ENCODE data around the gene XYLT1.
"Not testable (repeated sequence)": the region's sequence is repeated elsewhere in the genome, so short reads cannot be mapped to it uniquely, and the experiment has no call there.

The XYLT1 gene

DNA sequence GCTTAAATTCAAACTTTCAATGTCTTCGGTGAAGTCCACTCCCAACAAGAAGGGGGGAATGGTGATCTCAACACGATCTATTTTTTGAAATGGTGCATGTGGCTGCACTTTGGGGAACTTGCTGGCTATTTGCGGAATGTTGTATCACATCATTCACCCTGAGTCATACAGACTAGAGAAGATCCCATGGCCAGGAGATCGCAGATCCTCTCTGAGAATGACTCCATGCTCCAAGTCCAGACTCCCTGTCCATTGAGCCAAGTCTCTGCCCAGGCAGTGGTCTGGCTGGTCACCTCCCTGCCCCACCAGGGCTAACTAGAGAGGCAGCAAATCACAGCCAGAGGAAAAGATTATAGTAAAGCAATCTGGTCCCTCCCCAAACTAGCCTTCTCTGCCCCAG lies 120.6 kb downstream of the XYLT1 start:
- DNase-seq: no peak

- no peak for DNase-seq
These were observed 121.9 kb downstream of the XYLT1 start for GRCh38 chr16:17348826-17349225.

DNA sequence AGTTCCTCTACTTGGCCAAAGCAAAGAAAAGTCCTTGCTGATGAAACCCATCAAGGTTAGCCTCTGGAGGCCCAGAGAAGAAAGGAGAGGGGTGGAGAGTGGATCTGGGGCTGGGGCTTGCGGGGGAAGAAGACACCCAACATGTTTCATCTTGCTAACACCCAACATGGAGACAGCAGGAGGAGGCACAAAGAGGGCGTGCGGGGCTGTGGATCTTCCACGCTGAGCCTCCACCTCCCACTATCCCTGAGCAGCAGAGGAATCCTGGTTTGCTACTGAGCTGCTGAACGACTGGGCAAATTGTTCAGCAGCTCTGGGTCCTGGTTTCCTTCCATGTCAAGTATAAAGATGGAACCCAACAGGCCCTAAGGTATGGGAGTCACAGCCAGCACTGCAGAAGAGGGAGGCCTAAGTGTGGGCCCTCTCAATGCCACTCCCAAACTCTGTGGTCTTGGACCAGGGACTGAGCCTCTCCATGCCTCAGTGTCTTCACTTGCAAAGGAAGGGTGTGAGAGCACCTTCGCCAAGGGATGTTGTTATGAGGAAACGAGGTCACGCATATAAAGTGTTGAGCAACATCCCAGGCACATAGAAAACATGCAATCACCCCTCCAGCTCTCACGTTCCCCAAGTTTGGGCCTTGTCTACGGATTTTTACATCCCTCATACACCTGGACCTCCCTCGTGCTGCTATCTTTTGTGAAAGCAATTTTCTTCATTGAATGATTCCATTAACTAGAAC lies 122.5 kb downstream of the XYLT1 start:
- DNase-seq: no peak

- DNase-seq: no peak
These were observed 123.1 kb downstream of the XYLT1 start for GRCh38 chr16:17347624-17348023.

DNA sequence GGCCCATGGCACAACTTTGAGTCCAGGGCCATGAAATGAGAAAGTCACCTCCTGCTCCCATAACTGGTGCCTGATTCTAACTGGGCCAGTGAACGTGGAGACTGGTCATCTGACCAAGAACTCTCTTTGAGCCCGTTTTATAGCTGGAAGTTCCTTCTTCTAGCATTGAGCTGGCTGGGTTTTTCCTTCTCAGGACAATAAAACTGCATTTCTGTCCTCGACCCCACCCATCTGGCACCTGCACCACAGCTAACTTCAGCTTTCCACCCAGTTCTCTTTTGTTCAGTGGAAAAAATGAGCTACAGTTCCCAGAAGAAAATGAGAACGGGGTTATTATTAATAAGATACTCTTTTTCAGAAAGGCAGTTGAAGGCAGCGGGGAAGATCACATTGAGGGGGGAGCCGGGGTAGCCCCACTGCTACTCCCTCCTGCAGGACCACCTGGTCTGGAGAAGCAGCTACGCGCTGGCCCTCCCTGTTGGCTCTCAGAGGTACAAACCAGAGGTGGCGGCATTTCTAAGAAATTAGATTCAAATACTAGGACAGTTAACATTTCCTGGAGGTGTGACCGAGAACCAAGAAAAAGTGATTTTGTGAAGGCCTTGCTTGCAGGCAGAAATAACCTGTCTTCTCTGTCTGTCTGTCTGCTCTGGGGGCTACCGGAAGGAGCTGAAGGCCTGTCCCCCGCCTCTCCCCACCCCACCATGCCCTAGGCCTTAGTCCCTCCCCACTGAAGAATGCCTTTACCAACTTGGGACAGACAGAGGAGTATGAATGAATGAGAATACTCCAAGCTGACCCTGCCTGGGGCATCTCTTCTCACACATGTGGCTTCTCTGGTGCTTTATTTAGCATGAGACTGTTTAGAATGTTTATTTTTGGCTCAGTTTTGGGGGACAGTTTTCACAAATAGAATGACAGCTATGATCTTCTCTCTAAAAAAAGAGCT lies 123.9 kb downstream of the XYLT1 start:
- no peak for DNase-seq

GRCh38 chr16:17345043-17345442 lies 125.7 kb downstream of the XYLT1 start:
- DNase-seq: no peak

DNA sequence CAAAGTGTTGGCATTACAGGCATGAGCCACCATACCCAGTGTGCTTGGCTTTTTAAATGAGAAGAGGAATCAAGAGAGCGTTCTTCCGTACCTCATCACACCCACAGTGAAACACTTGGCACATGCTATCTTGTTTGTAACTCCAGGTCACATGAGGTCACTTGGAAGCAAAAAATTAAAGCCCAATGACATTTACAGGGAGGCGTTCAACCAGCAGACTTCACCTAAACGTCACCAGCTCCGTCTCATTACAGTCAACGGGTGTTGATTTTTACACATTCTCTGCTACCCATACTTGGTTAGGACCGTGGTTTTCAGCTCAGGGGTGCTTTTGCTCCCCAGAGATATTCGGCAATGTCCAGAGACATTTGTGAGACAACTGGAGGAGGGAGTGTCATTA lies 127.0 kb downstream of the XYLT1 start:
- DNase-seq: no peak

GRCh38 chr16:17343028-17343427 lies 127.7 kb downstream of the XYLT1 start:
- no peak for DNase-seq

- DNase-seq: no peak
These were observed 128.7 kb downstream of the XYLT1 start for GRCh38 chr16:17342031-17342430.

DNA sequence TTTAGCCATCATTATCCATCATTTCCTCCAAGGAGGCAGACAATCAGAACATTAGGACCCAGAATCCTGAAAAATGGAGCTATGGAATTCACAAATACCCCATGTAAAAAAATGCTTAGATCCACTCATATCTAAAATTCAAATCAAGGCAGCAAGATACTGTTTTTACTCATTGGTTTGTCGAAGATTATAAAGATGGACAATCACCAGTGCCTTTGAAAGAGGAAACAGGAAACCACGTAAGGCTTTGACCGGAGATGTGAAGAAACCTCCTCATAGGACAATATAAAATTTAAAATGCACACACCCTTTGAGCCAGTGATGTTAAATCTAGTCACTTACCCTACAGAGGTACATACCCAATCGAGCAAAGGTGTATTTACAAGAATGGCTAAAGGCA lies 130.0 kb downstream of the XYLT1 start:
- no peak for DNase-seq

- DNase-seq: no peak
These were observed 130.8 kb downstream of the XYLT1 start for GRCh38 chr16:17339764-17340541.

DNA sequence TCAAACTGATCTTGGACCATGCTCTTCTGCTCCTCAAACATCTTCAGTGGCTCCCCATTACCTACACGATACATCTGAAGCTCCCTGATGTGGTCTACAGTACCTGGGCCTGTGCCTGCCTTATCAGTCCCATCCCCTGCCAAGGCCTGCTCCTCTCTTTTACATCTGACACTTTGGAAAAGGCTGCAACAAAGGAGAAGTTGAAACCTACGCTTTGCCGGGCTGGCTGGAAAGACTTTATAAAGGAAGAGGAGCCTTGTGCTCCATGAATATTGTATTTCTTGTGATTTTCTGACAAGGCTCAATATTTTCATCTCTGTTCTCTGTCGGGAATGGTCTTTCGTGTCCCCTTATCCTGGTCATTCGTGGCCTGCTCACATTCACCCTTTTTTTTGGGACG lies 132.5 kb downstream of the XYLT1 start:
- no peak for DNase-seq

GRCh38 chr16:17336530-17336900 lies 134.2 kb downstream of the XYLT1 start:
- no peak for DNase-seq

DNA sequence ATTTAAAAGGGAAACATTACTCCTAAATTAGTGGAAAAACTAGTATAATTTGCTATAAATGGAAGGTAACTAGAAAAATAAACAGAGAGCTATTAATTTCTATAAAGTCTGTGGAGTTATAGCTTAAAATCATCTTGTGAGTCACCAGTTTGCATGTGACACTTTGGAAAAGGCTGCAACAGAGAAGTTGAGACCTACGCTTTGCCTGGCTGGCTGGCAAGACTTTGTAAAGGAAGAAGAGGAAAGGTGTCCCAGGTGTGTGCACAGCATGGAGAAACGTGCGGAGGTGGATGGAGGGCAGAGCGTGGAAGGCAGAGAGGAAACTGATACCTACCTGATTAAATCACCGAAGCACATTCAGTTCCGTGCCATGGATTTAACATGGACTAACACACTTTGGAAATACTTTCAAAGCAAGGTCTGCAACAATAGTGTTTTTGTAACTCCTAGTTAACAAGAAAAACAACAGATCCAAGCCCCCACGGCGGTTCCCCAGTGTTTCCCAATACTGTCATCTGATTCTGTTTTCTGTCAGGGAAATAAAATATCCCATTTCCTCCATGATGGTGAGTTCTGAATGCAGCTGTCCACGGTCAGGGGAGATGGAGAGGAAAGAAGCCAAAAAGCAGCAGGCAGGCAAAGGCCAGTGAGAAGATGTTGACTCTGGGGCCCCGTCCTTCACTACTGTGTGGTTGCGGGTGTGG lies 134.8 kb downstream of the XYLT1 start:
- no peak for DNase-seq

GRCh38 chr16:17335406-17335805 lies 135.4 kb downstream of the XYLT1 start:
- not testable (repeated sequence) for DNase-seq

- no peak for DNase-seq
These were observed 136.7 kb downstream of the XYLT1 start for GRCh38 chr16:17334096-17334495.

DNA sequence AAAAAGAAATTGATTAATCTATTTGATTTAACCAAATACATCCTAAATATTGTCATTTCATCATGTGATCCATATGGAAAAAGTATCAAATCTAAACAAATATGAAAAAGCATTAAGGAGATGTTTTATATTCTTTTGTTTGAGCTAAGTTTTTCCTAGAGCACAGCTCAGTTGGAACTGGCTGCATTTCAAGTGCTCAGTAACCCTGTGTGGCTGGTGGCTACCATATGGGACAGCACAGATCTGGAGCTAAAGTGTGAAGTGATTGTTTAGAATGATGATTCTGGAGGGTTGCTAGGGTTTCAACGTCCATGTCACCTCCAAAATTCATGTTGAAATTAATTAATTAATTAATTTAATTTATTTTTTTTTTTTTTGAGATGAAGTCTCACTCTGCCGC lies 137.5 kb downstream of the XYLT1 start:
- DNase-seq: no peak

- no peak for DNase-seq
These were observed 138.8 kb downstream of the XYLT1 start for GRCh38 chr16:17331991-17332390.

DNA sequence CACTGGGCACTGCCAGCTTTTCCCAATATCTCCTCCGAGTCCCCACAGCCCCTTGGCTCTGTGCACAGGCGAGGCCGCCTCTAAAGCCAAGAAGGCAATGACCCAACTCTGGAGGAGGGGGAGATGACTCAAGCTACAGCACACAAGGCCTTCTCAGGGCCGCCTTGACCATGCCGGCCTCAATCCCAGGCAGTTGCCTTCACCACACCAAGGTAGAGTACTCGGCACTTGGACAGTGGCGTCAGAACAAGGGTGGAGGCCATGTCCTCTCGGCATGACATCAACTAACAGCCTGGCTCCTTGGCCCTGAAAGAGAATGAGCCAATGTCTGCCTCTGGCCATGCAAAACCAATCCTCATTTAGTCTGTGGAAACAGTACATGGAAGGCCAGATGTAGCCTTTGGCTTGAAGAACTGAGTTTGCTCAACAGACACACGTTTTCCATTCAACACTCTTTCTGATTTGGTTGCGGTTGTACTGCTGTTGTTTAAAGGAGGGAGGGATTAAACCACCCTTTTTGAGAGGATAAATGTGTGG lies 139.6 kb downstream of the XYLT1 start:
- no peak for DNase-seq

DNA sequence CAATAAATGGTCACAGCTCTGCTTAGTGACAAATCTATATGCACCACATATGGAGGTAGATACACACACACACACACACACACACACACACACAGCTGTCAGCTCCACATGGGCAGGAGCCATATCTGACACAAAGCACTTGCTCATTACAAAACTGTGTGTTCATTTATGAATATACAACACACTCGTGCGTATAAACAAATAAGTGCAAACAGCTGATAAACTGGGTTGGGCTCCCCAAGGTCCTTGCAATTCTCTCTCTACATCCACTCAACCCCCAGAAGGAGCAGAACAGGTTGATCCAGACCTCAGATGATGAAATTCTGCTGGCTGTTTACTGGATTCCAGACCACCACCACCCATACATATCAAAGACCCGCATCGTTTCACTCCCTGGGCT lies 140.7 kb downstream of the XYLT1 start:
- DNase-seq: no peak

GRCh38 chr16:17329391-17329790 lies 141.4 kb downstream of the XYLT1 start:
- DNase-seq: no peak

DNA sequence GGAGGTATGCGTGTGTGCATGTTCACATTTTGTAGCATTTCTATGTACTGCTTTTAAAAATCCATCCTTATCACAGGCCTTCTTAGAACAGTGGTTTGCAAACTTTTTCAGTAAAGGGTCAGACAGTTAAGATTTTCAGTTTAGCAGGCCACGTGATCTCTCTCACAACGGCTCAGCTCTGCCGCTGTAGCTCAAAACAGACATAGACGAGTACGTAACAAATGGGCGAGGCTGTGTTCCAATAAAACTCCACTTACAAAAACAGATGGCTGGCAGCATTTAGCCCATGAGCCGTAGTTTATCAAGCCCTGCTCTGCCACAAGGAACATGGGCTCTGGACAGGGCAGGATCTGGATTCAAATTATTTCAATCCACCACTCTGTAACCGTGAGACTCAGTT lies 141.8 kb downstream of the XYLT1 start:
- no peak for DNase-seq
